Measurements from ENCODE around the gene ZNF672. TPM values are rescaled to one million over a fixed set of nuclear protein-coding genes. Genes with fewer than 3 reads are reported as not detected.

ZNF672 gene
- total RNA-seq, 1 donor from 2014 or later: 28.7 TPM

- H3K27me3 ChIP-seq (ENCODE audit: control insufficient read depth, insufficient read depth, low read length): no peaks in the 10 kb centered on the region
- no peaks in the 10 kb centered on the region for H3K36me3 ChIP-seq (ENCODE audit: control insufficient read depth, insufficient read depth, low read length)
- TF ChIP-seq CTCF (IDR thresholded peaks at IDR 0.05; ENCODE audit: insufficient read depth, low read length, poor library complexity, severe bottlenecking): no peak
- DNase-seq (ENCODE audit: low read depth): no peak
- no peak overlapping the region for H3K4me3 ChIP-seq (ENCODE audit: low read depth, low read length)
Measured at GRCh38 chr1:248811514-248812490, 26.2 kb upstream of the ZNF672 start.

DNA sequence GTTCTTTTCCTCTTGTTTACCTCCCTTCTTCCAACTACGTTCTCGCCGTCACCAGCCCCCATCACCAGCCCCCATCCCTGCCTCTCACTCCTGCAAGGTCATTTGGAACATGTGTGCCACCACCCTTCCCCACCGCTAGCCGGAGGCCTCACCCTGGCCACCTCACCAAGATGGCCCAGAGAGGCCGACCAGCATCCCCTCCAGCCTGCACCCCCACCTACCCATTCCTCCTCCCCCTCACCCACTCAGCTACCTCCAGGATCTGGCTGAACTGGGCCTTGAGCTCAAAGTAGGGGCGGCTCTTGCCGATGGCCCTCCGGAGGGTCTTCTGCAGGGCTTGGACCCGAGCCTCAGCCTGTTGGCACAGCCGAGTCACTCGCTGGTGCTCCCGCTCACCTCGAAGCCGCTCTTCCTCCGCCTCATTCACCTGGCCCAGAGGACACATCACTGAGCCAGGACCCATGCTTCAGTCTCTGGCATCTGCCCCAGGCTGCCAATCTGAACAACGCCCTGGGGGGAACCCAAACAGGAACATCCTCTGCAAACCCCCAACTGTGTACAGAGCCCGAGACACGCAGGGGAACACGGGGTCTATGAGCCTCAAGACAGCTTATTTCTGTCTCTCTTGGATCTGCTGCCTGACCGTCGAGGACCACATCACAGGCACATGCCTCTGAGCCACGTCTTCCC, 25.1 kb upstream of the ZNF672 start:
- no peak for TF ChIP-seq CTCF (IDR thresholded peaks at IDR 0.05; ENCODE audit: insufficient read depth, low read length, poor library complexity, severe bottlenecking)
- H3K4me3 ChIP-seq (ENCODE audit: low read depth, low read length): no peak overlapping the region
- H3K36me3 ChIP-seq (ENCODE audit: control insufficient read depth, insufficient read depth, low read length): no peaks in the 10 kb centered on the region
- no peaks in the 10 kb centered on the region for H3K27me3 ChIP-seq (ENCODE audit: control insufficient read depth, insufficient read depth, low read length)
- DNase-seq (ENCODE audit: low read depth): no peak

GRCh38 chr1:248813546-248813945, 24.5 kb upstream of the ZNF672 start:
- H3K36me3 ChIP-seq (ENCODE audit: control insufficient read depth, insufficient read depth, low read length): no peaks in the 10 kb centered on the region

GRCh38 chr1:248814351-248814750, 23.7 kb upstream of the ZNF672 start:
- Histone ChIP-seq H3K27me3 (ENCODE audit: control insufficient read depth, insufficient read depth, low read length) (no peaks in the 10 kb centered on the region), H3K36me3 (ENCODE audit: control insufficient read depth, insufficient read depth, low read length) (no peaks in the 10 kb centered on the region), H3K4me3 (ENCODE audit: low read depth, low read length) (no peak overlapping the region)
- TF ChIP-seq CTCF (IDR thresholded peaks at IDR 0.05; ENCODE audit: insufficient read depth, low read length, poor library complexity, severe bottlenecking): no peak
- DNase-seq (ENCODE audit: low read depth): no peak

More at GRCh38 chr1:248813546-248813945, 24.5 kb upstream of the ZNF672 start:
- DNase-seq (ENCODE audit: low read depth): no peak
- Histone ChIP-seq H3K4me3 (ENCODE audit: low read depth, low read length) (no peak overlapping the region), H3K27me3 (ENCODE audit: control insufficient read depth, insufficient read depth, low read length) (no peaks in the 10 kb centered on the region)
- TF ChIP-seq CTCF (IDR thresholded peaks at IDR 0.05; ENCODE audit: insufficient read depth, low read length, poor library complexity, severe bottlenecking): no peak

- DNase-seq (ENCODE audit: low read depth): no peak
- Histone ChIP-seq H3K36me3 (ENCODE audit: control insufficient read depth, insufficient read depth, low read length) (no peaks in the 10 kb centered on the region), H3K27me3 (ENCODE audit: control insufficient read depth, insufficient read depth, low read length) (no peaks in the 10 kb centered on the region), H3K4me3 (ENCODE audit: low read depth, low read length) (no peak overlapping the region)
- TF ChIP-seq CTCF (IDR thresholded peaks at IDR 0.05; ENCODE audit: insufficient read depth, low read length, poor library complexity, severe bottlenecking): no peak
Measured at GRCh38 chr1:248815407-248816034, 22.5 kb upstream of the ZNF672 start.
